SKM-1 treated with dmso at 0.1 percent for 144 hours (cell line): ENCODE results near the gene HDAC2.
A peak's percentile ranks its signal among the peaks of the same experiment; 100 is the strongest.
"Not testable (repeated sequence)": the region's sequence is repeated elsewhere in the genome, so short reads cannot be mapped to it uniquely, and the experiment has no call there.

Source experiments
- DNase-seq: peaks from one replicate; lab custom pipeline; 2025; ENCODE audit not compliant: unreplicated experiment; lab: John Stamatoyannopoulos, UW

HDAC2 gene

GRCh38 chr6:113976806-113977205 lies 5.9 kb upstream of the HDAC2 start:
- DNase-seq = no peak

GRCh38 chr6:113971741-113972140 lies 793 bp upstream of the HDAC2 start:
- peak; percentile 18 for DNase-seq

GRCh38 chr6:113969888-113970804 lies 802 bp downstream of the HDAC2 start:
- DNase-seq = peak; percentile 39

GRCh38 chr6:113968472-113968871 lies 2.5 kb downstream of the HDAC2 start:
- DNase-seq = no peak

GRCh38 chr6:113967777-113968176 lies 3.2 kb downstream of the HDAC2 start:
- DNase-seq = no peak

GRCh38 chr6:113960795-113961194 lies 10.2 kb downstream of the HDAC2 start:
- no peak for DNase-seq

GRCh38 chr6:113959235-113959634 lies 11.7 kb downstream of the HDAC2 start:
- no peak for DNase-seq

GRCh38 chr6:113954653-113955052 lies 16.3 kb downstream of the HDAC2 start:
- no peak for DNase-seq

GRCh38 chr6:113953346-113953745 lies 17.6 kb downstream of the HDAC2 start:
- no peak for DNase-seq

- DNase-seq = no peak
Observed at GRCh38 chr6:113949499-113949898, 21.4 kb downstream of the HDAC2 start.

- DNase-seq = no peak
Observed at GRCh38 chr6:113944701-113945100, 26.2 kb downstream of the HDAC2 start.

GRCh38 chr6:113939825-113940224 lies 31.1 kb downstream of the HDAC2 start:
- no peak for DNase-seq

- peak; percentile 49 for DNase-seq
Observed at GRCh38 chr6:113936093-113936934, 34.6 kb downstream of the HDAC2 start.

- DNase-seq = no peak
Observed at GRCh38 chr6:113934101-113934500, 36.8 kb downstream of the HDAC2 start.

- DNase-seq = not testable (repeated sequence)
Observed at GRCh38 chr6:113931907-113932306, 39.0 kb downstream of the HDAC2 start.

GRCh38 chr6:113930183-113930582 lies 40.8 kb downstream of the HDAC2 start:
- no peak for DNase-seq

- no peak for DNase-seq
Observed at GRCh38 chr6:113927001-113927400, 43.9 kb downstream of the HDAC2 start.

GRCh38 chr6:113925378-113925777 lies 45.6 kb downstream of the HDAC2 start:
- no peak for DNase-seq

- no peak for DNase-seq
Observed at GRCh38 chr6:113924312-113924723, 46.6 kb downstream of the HDAC2 start.

- DNase-seq = no peak
Observed at GRCh38 chr6:113923526-113923925, 47.4 kb downstream of the HDAC2 start.

GRCh38 chr6:113921299-113921904 lies 49.5 kb downstream of the HDAC2 start:
- no peak for DNase-seq
